HAP-1 (cell line): ENCODE measurements around the gene MRRF.
"Not testable (repeated sequence)": the region's sequence is repeated elsewhere in the genome, so short reads cannot be mapped to it uniquely, and the experiment has no call there.

Experiments
- DNase-seq, 2 experiments: peaks; one replicate each; pipeline ENCODE4 v3.0.0-alpha.2; 2016 to 2020; ENCODE audit warnings: low spot score in 2 of 2
- H3K27me3 ChIP-seq: fragments of 250-450 bp; sonication (Bioruptor Pico); 2 replicates; pipeline ENCODE4 v1.5.1; 2020; ENCODE audit warnings: low read depth, mild to moderate bottlenecking, moderate library complexity
- H3K36me3 ChIP-seq: fragments of 250-450 bp; sonication (Bioruptor Pico); replicated peaks from 2 replicates; pipeline ENCODE4 v1.5.1; 2020; ENCODE audit warnings: mild to moderate bottlenecking
- H3K4me1 ChIP-seq: fragments of 250-450 bp; sonication (Bioruptor Pico); 2 replicates; pipeline ENCODE4 v1.5.1; 2020; ENCODE audit warnings: mild to moderate bottlenecking
- H3K4me3 ChIP-seq: fragments of 250-450 bp; sonication (Bioruptor Pico); 2 replicates; pipeline ENCODE4 v1.5.1; 2020; ENCODE audit warnings: mild to moderate bottlenecking, moderate library complexity
- H3K9me3 ChIP-seq: fragments of 250-450 bp; sonication (Bioruptor Pico); 2 replicates; pipeline ENCODE4 v1.5.1; 2020; ENCODE audit warnings: mild to moderate bottlenecking, moderate library complexity
- in situ Hi-C: fragments of 300-500 bp; cut with MboI; formaldehyde crosslinking; loops from 3 replicates; pipeline ENCODE4 v1.14.3; 2020; ENCODE audit warnings: low sequenced_read_pairs, inconsistent platforms, mixed read lengths

Gene MRRF

GRCh38 chr9:122318284-122318683 lies 53.6 kb downstream of the MRRF start:
- Histone ChIP-seq H3K27me3 (no peaks in the 10 kb centered on the region), H3K4me1 (no peaks in the 10 kb centered on the region), H3K4me3 (no peak overlapping the region), H3K9me3 (no peaks in the 10 kb centered on the region), H3K36me3 (peaks cover 41% of the 10 kb centered on the region)
- in situ Hi-C loops = no loop called here
- DNase-seq = no peak

DNA sequence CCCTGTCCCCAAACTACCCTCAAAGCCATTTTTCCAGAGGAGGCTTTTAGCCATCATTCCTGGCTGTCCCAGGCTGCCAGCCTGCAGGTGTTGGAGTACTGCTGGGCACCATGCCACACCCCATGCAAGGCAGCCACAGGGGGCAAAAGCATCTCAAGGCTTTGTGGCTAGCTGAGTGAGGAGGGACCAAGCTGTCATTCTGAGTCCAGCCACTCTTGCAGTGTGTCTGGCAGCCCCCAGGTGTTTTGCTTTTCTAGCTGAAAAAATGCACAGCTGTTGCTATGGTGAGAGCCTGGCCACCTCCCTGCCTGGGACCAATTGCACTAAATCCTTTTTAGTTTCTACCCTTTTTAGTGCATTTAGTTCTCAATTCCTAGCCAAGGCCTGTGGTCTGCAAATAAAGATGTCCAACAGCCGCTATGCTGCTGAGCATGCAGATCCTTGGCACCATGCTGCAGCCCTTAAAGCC lies 55.8 kb downstream of the MRRF start:
- DNase-seq = no peak
- no peaks in the 10 kb centered on the region for H3K4me1 ChIP-seq
- H3K4me3 ChIP-seq = no peak overlapping the region
- in situ Hi-C loops = no loop called here
- H3K27me3 ChIP-seq = no peaks in the 10 kb centered on the region
- no peaks in the 10 kb centered on the region for H3K9me3 ChIP-seq
- H3K36me3 ChIP-seq = peaks cover 38% of the 10 kb centered on the region

DNA sequence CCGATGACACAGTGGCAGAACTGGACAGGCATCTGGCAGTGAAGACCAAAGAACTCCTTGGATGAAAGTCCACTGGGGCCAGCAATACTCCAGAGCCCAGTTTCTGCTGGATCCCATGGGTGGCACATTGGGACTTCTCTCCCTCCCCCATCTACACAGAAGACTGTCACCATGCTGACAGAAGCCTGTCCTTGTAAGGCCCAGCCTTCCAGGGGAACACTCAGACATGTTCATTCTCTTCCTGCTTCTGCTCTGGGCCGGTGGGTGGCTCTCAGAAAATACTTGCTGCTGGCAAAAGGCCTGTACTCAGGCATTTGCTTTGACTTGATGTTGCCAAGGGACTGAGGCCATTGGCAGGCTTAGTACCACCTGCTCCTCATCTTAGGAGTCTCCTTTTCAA lies 57.9 kb downstream of the MRRF start:
- no peak for DNase-seq
- no peaks in the 10 kb centered on the region for H3K9me3 ChIP-seq
- peaks cover 42% of the 10 kb centered on the region for H3K36me3 ChIP-seq
- H3K27me3 ChIP-seq = no peaks in the 10 kb centered on the region
- H3K4me3 ChIP-seq = no peak overlapping the region
- no peaks in the 10 kb centered on the region for H3K4me1 ChIP-seq
- in situ Hi-C loops = no loop called here

DNA sequence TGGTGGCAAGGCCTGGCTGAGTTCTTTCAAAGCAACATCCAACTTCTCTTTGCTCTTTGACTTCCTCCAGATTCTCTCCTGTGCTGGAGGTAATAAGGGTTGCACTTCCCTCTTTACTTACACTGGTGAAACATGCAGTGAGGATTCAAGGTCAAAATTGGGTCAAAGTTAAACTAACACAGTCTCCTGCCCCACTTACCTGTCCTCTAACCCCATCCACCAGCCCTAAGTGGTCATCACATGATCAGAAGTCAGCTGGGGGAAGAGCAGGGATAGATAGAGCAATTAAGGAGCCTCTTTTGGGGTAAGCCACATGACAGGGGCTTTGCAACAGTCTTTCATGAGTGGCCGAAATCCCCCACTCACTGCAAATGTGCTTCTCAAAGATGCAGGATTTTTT lies 60.0 kb downstream of the MRRF start:
- in situ Hi-C loops = not testable (repeated sequence)

GRCh38 chr9:122325124-122325523 lies 60.4 kb downstream of the MRRF start:
- no peak for DNase-seq
- H3K27me3 ChIP-seq = no peaks in the 10 kb centered on the region
- H3K4me3 ChIP-seq = no peak overlapping the region
- in situ Hi-C loops = no loop called here
- peaks cover 40% of the 10 kb centered on the region for H3K36me3 ChIP-seq
- no peaks in the 10 kb centered on the region for H3K9me3 ChIP-seq
- H3K4me1 ChIP-seq = no peaks in the 10 kb centered on the region

More for the DNA sequence above, 60.0 kb downstream of the MRRF start:
- peaks cover 40% of the 10 kb centered on the region for H3K36me3 ChIP-seq
- not testable (repeated sequence) for H3K4me1 ChIP-seq, H3K4me3 ChIP-seq, DNase-seq, H3K27me3 ChIP-seq, H3K9me3 ChIP-seq

- H3K36me3 ChIP-seq = peaks cover 40% of the 10 kb centered on the region
- H3K27me3 ChIP-seq = no peaks in the 10 kb centered on the region
- DNase-seq = no peak
- in situ Hi-C loops = no loop called here
- no peak overlapping the region for H3K4me3 ChIP-seq
- H3K4me1 ChIP-seq = peaks cover 3% of the 10 kb centered on the region; the same call in 1 of the 2 replicates
- no peaks in the 10 kb centered on the region for H3K9me3 ChIP-seq
Observed at GRCh38 chr9:122327175-122327574, 62.5 kb downstream of the MRRF start.

- in situ Hi-C loops = no loop called here
- H3K4me3 ChIP-seq = no peak overlapping the region
- H3K4me1 ChIP-seq = peaks cover 10% of the 10 kb centered on the region
- H3K27me3 ChIP-seq = no peaks in the 10 kb centered on the region
- H3K36me3 ChIP-seq = peaks cover 17% of the 10 kb centered on the region
- DNase-seq = no peak
- no peaks in the 10 kb centered on the region for H3K9me3 ChIP-seq
Observed at GRCh38 chr9:122329597-122329996, 64.9 kb downstream of the MRRF start.

- H3K27me3 ChIP-seq, H3K4me1 ChIP-seq, H3K9me3 ChIP-seq, H3K4me3 ChIP-seq, DNase-seq, in situ Hi-C loops: not testable (repeated sequence)
- H3K36me3 ChIP-seq = peaks cover 12% of the 10 kb centered on the region
Observed at GRCh38 chr9:122330466-122330865, 65.8 kb downstream of the MRRF start.

- DNase-seq = no peak
- Histone ChIP-seq H3K36me3 (peaks cover 12% of the 10 kb centered on the region; the same call in 1 of the 2 replicates), H3K27me3 (no peaks in the 10 kb centered on the region), H3K9me3 (no peaks in the 10 kb centered on the region), H3K4me3 (no peak overlapping the region), H3K4me1 (peaks cover 10% of the 10 kb centered on the region)
- in situ Hi-C loops = no loop called here
Observed at GRCh38 chr9:122331523-122331927, 66.8 kb downstream of the MRRF start.

GRCh38 chr9:122332083-122332482 lies 67.4 kb downstream of the MRRF start:
- H3K27me3 ChIP-seq = no peaks in the 10 kb centered on the region
- in situ Hi-C loops = no loop called here
- no peak for DNase-seq

DNA sequence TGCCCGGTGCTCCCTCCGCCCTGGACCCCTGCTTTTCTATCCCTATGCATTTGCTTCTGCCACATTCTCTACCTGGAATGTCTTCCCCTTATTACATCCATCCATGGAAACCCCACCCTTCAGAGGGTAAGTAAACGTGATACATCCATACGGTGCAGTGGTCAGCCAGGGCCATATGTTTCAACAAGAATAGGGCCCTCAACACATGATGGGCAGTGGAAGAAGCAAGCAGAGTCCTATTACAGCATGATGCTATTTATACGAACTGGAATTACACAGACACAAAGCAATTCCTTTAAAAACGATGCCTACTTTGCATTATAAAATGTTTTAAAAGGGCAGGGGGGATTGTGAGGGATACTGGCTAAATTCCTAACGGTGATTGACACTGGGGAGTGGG lies 68.0 kb downstream of the MRRF start:
- Histone ChIP-seq H3K36me3 (0 out of 2 replicates have a peak, but pooled peaks cover 5% of the 10 kb centered on the region), H3K4me3 (no peak overlapping the region), H3K4me1 (peaks cover 10% of the 10 kb centered on the region), H3K9me3 (no peaks in the 10 kb centered on the region), H3K27me3 (no peaks in the 10 kb centered on the region)
- peak in 1 of 2 experiments; percentile 34 for DNase-seq
- in situ Hi-C loops = no loop called here

More at GRCh38 chr9:122332083-122332482, 67.4 kb downstream of the MRRF start:
- H3K4me3 ChIP-seq = no peak overlapping the region
- H3K4me1 ChIP-seq = peaks cover 10% of the 10 kb centered on the region
- no peaks in the 10 kb centered on the region for H3K9me3 ChIP-seq
- H3K36me3 ChIP-seq = peaks cover 7% of the 10 kb centered on the region; the same call in 1 of the 2 replicates

GRCh38 chr9:122333169-122333808 lies 68.6 kb downstream of the MRRF start:
- in situ Hi-C loops = no loop called here
- 0 out of 2 replicates have a peak, but pooled peaks cover 5% of the 10 kb centered on the region for H3K36me3 ChIP-seq

GRCh38 chr9:122334916-122335315 lies 70.2 kb downstream of the MRRF start:
- in situ Hi-C loops = no loop called here
- DNase-seq = no peak
- peaks cover 10% of the 10 kb centered on the region for H3K4me1 ChIP-seq
- no peaks in the 10 kb centered on the region for H3K9me3 ChIP-seq
- H3K36me3 ChIP-seq = no peaks in the 10 kb centered on the region
- H3K27me3 ChIP-seq = no peaks in the 10 kb centered on the region
- no peak overlapping the region for H3K4me3 ChIP-seq

More at GRCh38 chr9:122333169-122333808, 68.6 kb downstream of the MRRF start:
- DNase-seq = no peak
- Histone ChIP-seq H3K4me1 (peaks cover 10% of the 10 kb centered on the region), H3K27me3 (no peaks in the 10 kb centered on the region), H3K9me3 (no peaks in the 10 kb centered on the region), H3K4me3 (no peak overlapping the region)

DNA sequence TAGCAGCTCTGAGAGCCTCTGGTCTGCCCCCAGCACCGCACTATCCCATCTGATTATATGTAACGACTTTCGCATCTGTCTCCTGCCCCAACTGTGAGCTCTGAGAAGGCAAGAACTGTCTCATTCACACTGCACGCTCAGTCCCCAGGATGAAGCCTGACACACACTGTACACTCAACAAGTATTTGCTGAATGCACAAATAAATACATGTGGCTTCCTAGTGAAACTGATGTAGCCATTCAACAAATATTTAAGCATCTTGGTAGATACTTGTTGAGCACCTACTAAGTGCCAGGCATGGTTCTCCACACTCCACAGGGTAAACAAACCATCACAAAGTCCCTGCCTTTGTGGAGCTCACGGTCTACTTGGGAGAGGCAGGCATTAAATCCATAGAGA lies 71.5 kb downstream of the MRRF start:
- DNase-seq = no peak
- Histone ChIP-seq H3K4me1 (peaks cover 10% of the 10 kb centered on the region), H3K27me3 (no peaks in the 10 kb centered on the region), H3K4me3 (no peak overlapping the region), H3K36me3 (no peaks in the 10 kb centered on the region), H3K9me3 (no peaks in the 10 kb centered on the region)
- in situ Hi-C loops = no loop called here
